Activated CD4-positive, alpha-beta memory T cell treated with anti-CD3 and anti-CD28 coated beads for 36 hours (primary cell): Measurements from ENCODE around the gene EFHC1. TPM values are rescaled to one million over a fixed set of nuclear protein-coding genes. Genes with fewer than 3 reads are reported as not detected.
"Not testable (repeated sequence)": the region's sequence is repeated elsewhere in the genome, so short reads cannot be mapped to it uniquely, and the experiment has no call there.

Experiments used
- CTCF ChIA-PET: fragments of 350-600 bp; sonication (Branson Sonifier 250); formaldehyde crosslinking; loops from one replicate; lab custom pipeline; 2021; ENCODE audit warnings: antibody characterized with exemption, inconsistent platforms; lab: Charles Lee
- POLR2A ChIA-PET: fragments of 350-600 bp; sonication (Branson Sonifier 250); formaldehyde crosslinking; loops from one replicate; lab custom pipeline; 2021; ENCODE audit warnings: antibody characterized with exemption; lab: Charles Lee
- DNase-seq: peaks from one replicate; pipeline ENCODE4 v3.0.0-alpha.2; 2020
- H3K27ac Mint-ChIP-seq: one replicate; pipeline ENCODE4 v1.8.0; 2021; ENCODE audit warnings: mixed read lengths
- H3K27me3 Mint-ChIP-seq: one replicate; pipeline ENCODE4 v1.8.0; 2021; ENCODE audit warnings: mixed read lengths
- H3K36me3 Mint-ChIP-seq: one replicate; pipeline ENCODE4 v1.8.0; 2021; ENCODE audit warnings: mixed read lengths
- H3K4me1 Mint-ChIP-seq: one replicate; pipeline ENCODE4 v1.8.0; 2021; ENCODE audit warnings: low read depth, mixed read lengths
- H3K4me3 Mint-ChIP-seq: one replicate; pipeline ENCODE4 v1.8.0; 2021; ENCODE audit warnings: mild to moderate bottlenecking, mixed read lengths
- H3K9me3 Mint-ChIP-seq: one replicate; pipeline ENCODE4 v1.8.0; 2021; ENCODE audit warnings: mixed read lengths
- intact Hi-C: fragments of 100-400 bp; cut with micrococcal nuclease; formaldehyde crosslinking; loops from one replicate; pipeline ENCODE4 v1.15.1; 2023
- total RNA-seq, 2 experiments: library from RNA; stranded (reverse); gene quantifications; one replicate each; pipeline ENCODE4 v1.2.3, GENCODE V29; 2021

The EFHC1 gene
- total RNA-seq, 2 experiments from 2014 or later: 1.9 to 3.1 TPM

DNA sequence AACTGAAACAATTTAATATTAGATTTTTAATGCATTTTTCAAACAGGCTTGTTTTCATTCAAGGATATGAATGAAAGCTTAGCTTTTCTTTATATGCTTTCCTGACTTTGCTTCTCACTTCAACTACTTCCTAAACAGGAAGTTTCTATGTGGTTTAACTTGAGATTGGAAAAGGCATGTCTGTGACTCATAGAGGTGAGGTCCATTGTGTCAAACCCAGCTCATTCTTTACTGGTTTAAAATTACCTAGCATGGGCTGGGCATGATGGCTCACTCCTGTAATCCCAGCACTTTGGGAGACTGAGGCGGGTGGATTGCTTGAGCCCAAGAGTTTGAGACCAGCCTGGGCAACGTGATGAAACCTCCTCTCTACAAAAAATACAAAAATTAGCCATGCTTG lies 34.4 kb downstream of the EFHC1 start:
- H3K4me3 Mint-ChIP-seq: no peak overlapping the region
- H3K9me3 Mint-ChIP-seq: peaks cover 18% of the 10 kb centered on the region

DNA sequence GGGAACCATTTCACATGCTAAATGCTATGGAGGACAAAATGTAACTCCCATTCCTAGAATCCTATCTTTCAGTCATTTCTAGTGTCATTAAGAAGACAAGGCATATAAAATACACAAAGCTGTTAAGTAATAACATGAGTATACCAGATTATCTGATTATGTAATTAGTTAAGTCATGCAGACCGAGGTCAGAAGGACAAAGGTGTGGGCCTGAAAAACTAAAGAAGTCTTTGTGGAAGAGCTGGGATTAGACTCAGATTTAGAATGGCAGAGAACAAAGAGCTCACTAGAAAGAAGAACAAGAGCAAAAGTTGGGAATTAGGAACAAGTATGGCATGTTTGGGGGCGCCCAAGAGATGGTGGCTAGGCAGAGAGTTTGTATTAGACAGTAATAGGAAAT lies 37.0 kb downstream of the EFHC1 start:
- ChIA-PET POLR2A (no interaction called here), CTCF (no interaction called here)
- Mint-ChIP-seq H3K27me3 (no peaks in the 10 kb centered on the region), H3K4me3 (no peak overlapping the region), H3K9me3 (peaks cover 3% of the 10 kb centered on the region), H3K27ac (no peak overlapping the region), H3K36me3 (peaks cover 2% of the 10 kb centered on the region), H3K4me1 (no peaks in the 10 kb centered on the region)
- DNase-seq: no peak
- intact Hi-C loops: no loop called here

More for the DNA sequence above, 34.4 kb downstream of the EFHC1 start:
- H3K27ac Mint-ChIP-seq: no peak overlapping the region
- H3K4me1 Mint-ChIP-seq: no peaks in the 10 kb centered on the region
- DNase-seq: no peak
- H3K27me3 Mint-ChIP-seq: no peaks in the 10 kb centered on the region
- POLR2A ChIA-PET: no interaction called here
- intact Hi-C loops: no loop called here
- CTCF ChIA-PET: interaction anchor here (1.6 kb wide), 1 partner anchor 198 kb away, joined by 4 read pairs; no protein-coding TSS in a partner anchor
- peaks cover 16% of the 10 kb centered on the region for H3K36me3 Mint-ChIP-seq

DNA sequence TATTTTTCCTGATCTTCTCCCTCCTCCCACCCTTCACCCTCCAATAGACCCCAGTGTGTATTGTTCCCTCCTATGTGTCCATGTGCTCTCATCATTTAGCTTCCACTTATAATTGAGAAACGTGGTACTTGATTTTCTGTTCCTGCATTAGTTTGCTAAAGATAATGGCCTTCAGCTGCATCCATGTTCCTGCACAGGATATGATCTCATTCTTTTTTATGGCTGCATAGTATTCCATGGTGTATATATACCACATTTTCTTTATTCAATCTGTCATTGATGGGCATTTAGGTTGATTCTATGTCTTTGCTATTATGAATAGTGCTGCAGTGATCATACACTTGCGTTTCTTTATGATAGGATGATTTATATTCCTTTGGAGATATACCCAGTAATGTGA lies 41.1 kb downstream of the EFHC1 start:
- intact Hi-C loops, H3K27me3 Mint-ChIP-seq, H3K4me1 Mint-ChIP-seq, H3K36me3 Mint-ChIP-seq, CTCF ChIA-PET, H3K9me3 Mint-ChIP-seq, H3K27ac Mint-ChIP-seq, POLR2A ChIA-PET, DNase-seq, H3K4me3 Mint-ChIP-seq: not testable (repeated sequence)

DNA sequence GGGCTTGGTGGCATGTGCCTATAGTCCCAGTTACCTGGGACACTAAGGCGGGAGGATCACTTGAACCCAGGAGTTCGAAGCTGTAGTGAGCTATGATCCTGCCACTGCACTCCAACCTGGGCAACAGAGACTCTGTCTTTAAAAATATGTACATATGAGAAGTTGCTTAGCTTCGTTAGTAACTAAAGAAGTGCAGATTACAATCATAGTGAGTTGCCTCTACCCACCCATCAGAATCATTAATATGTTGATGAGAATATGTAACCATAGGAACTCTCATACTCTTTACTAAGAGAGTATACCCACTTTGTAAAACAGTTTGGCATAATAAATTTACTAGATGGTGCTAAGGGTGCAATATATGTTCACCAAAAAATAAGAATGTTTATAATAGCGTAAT lies 54.0 kb downstream of the EFHC1 start:
- no peaks in the 10 kb centered on the region for H3K9me3 Mint-ChIP-seq
- H3K4me3 Mint-ChIP-seq: no peak overlapping the region
- POLR2A ChIA-PET: no interaction called here
- intact Hi-C loops: no loop called here
- H3K4me1 Mint-ChIP-seq: no peaks in the 10 kb centered on the region
- H3K27me3 Mint-ChIP-seq: no peaks in the 10 kb centered on the region
- no peaks in the 10 kb centered on the region for H3K36me3 Mint-ChIP-seq
- CTCF ChIA-PET: no interaction called here
- DNase-seq: no peak
- no peak overlapping the region for H3K27ac Mint-ChIP-seq

DNA sequence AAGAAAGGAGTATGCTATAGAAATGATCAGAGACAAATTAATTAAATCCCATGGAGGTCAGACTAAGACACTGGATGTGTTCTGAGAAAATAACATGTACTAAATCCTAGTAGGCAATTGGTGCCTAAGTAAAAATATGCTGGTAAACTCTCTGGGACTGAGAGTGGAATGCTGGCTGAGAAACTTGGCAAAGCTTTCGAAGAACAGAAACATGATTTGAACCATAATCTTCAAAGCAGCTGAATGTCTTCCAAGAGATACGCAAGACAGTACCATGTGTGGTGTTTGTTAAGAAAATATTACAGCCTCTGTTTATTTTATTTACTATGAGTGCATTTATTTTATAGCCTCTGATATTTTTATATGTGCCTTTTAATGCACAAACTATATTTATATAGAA lies 55.2 kb downstream of the EFHC1 start:
- no peaks in the 10 kb centered on the region for H3K9me3 Mint-ChIP-seq
- H3K27me3 Mint-ChIP-seq: no peaks in the 10 kb centered on the region
- no peak for DNase-seq
- no peak overlapping the region for H3K4me3 Mint-ChIP-seq
- no peaks in the 10 kb centered on the region for H3K36me3 Mint-ChIP-seq
- no peaks in the 10 kb centered on the region for H3K4me1 Mint-ChIP-seq
- ChIA-PET POLR2A (no interaction called here), CTCF (no interaction called here)
- H3K27ac Mint-ChIP-seq: no peak overlapping the region
- intact Hi-C loops: no loop called here

DNA sequence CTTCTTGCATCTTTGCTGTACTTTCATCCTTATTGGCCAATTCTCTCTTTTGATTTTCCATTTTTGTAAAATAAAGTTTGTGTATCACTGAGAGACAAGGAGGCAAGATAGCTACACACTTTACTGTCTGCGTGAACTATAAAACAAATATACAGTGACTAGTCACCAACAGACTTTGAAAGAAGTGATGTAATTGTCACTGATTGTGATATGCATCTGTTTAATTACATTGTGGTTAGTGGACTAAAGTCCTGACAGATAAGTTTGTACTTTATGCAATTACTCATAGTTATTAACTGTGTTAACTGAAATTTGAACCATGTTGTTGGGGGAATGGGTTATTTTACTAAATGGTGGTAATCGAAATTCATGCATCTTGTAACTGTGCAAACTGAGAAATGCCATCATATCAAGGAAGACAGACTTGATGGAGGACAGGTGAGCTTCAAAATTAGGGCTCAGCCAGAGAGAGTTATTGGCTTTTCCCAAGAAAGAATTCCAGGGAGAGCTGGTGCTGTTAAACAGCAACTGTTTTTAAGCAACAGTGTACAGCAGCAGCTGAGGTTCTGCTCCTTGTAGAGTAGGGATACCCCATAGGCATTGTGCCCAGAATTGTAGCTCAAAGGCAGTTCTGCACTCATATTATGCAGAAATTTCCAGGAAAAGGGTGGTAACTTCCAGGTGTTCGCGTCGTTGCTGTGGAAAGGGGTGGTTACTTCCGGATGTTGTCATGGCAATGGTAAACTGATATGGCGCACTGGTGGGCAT lies 62.9 kb downstream of the EFHC1 start:
- Mint-ChIP-seq H3K27me3 (no peaks in the 10 kb centered on the region), H3K27ac (no peak overlapping the region), H3K36me3 (no peaks in the 10 kb centered on the region), H3K9me3 (no peaks in the 10 kb centered on the region), H3K4me3 (no peak overlapping the region), H3K4me1 (no peaks in the 10 kb centered on the region)
- ChIA-PET CTCF (no interaction called here), POLR2A (no interaction called here)
- intact Hi-C loops: no loop called here
- no peak for DNase-seq

DNA sequence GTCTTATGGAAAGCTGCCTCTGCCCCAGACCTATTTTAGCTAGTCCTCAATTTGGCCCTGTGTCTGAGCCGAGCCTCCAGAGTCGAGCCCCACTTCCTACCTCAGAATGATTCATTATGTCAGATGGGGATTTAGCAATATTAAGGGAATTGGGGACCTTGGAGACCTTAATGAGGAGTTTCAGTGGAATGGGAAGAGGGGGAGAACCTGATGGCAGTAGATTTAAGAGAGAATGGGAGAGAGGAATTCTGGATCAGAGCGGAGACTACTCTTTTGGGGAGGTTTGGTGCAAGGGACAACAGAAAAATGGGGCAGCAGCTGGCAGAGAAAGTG lies 63.5 kb downstream of the EFHC1 start:
- ChIA-PET CTCF (no interaction called here), POLR2A (no interaction called here)
- Mint-ChIP-seq H3K27me3 (no peaks in the 10 kb centered on the region), H3K4me3 (no peak overlapping the region), H3K4me1 (no peaks in the 10 kb centered on the region), H3K9me3 (no peaks in the 10 kb centered on the region), H3K27ac (no peak overlapping the region), H3K36me3 (no peaks in the 10 kb centered on the region)
- intact Hi-C loops: no loop called here
- no peak for DNase-seq

DNA sequence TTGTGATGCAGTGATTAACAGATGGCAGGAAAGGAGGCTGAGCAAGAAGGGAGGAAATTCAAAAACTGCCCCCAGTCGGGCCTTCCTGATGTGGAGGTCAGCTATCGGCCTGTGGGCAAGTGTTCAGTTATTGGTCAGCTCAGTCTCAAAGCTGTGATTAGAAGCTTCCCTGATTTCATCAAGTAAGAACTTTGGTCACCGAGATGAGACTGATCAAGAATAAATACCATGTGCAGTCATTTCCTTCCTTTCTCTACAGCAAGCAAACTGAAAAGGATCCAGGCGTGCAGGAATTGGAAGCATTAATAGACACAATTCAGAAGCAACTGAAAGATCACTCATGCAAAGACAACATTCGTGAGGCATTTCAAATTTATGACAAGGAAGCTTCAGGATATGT lies 69.7 kb downstream of the EFHC1 start:
- DNase-seq: no peak
- peaks cover 5% of the 10 kb centered on the region for H3K9me3 Mint-ChIP-seq
- ChIA-PET CTCF (no interaction called here), POLR2A (no interaction called here)
- no peak overlapping the region for H3K27ac Mint-ChIP-seq
- intact Hi-C loops: no loop called here
- H3K4me3 Mint-ChIP-seq: no peak overlapping the region
- no peaks in the 10 kb centered on the region for H3K4me1 Mint-ChIP-seq
- H3K36me3 Mint-ChIP-seq: no peaks in the 10 kb centered on the region
- no peaks in the 10 kb centered on the region for H3K27me3 Mint-ChIP-seq

DNA sequence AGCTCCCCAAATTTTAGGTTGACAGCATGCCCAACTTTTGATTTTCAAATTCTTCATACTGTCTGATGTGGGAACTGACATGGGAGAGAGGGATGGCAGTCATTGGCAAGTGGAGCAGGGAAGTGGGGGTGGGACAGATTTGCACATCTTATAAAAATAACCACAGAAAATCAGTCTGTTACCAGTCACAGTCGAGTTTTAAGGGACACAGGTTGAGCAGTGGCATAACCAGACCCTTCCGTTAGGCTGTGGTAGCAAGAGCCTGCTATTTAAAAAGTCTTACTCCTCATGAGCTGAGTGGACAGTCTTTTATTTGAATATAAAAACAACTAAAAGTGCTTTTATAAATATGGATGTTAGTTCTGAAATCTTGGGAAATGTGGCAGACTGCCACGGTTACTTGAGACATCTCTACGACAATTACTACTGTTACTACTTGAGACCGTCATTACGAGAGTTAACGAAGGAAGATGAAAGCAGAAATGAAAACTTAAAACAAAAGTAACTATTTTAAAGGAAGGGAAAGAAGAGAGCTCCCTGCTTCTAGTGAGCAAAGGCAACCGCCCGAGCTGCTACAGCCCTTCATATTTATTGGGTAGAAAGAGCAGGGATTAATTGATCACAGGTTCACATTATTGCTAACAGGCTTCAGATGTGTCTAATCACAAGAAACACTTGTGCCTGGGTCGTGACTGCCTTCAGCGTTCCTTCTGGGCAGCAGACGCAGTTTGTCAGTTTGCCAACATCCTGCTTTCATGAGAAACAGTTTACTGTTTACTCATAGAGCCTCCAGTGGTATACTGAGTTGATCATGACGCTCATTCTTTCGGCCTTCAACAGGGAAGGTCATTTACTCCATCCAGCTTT lies 71.3 kb downstream of the EFHC1 start:
- H3K27me3 Mint-ChIP-seq: no peaks in the 10 kb centered on the region

DNA sequence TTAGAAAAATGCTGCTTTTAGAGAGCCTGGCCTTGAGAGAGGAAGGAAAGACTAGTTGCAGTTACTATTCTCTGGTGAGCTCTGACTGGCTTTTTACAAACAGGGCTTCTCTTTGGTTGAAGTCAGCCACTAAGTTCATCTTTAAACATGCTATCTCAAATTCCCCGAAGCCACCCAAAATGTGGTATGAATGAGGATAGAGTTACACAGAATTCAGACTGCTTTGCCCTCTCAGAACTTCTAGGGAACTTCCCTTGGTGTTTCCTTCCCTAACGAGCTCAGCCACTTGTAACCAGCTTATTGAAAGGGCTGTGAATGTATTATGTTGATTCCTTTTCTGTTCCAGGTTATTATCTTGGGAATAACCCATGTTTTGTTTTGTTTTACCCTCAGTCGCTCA lies 73.5 kb downstream of the EFHC1 start:
- Mint-ChIP-seq H3K27ac (no peak overlapping the region), H3K4me3 (no peak overlapping the region), H3K9me3 (peaks cover 10% of the 10 kb centered on the region), H3K36me3 (peaks cover 3% of the 10 kb centered on the region), H3K4me1 (no peaks in the 10 kb centered on the region), H3K27me3 (no peaks in the 10 kb centered on the region)
- ChIA-PET CTCF (no interaction called here), POLR2A (no interaction called here)
- intact Hi-C loops: no loop called here
- no peak for DNase-seq

More for the DNA sequence above, 71.3 kb downstream of the EFHC1 start:
- peaks cover 10% of the 10 kb centered on the region for H3K9me3 Mint-ChIP-seq
- intact Hi-C loops: no loop called here
- no peaks in the 10 kb centered on the region for H3K4me1 Mint-ChIP-seq
- no peak for DNase-seq
- H3K27ac Mint-ChIP-seq: no peak overlapping the region
- POLR2A ChIA-PET: no interaction called here
- CTCF ChIA-PET: no interaction called here
- no peak overlapping the region for H3K4me3 Mint-ChIP-seq
- peaks cover 3% of the 10 kb centered on the region for H3K36me3 Mint-ChIP-seq

DNA sequence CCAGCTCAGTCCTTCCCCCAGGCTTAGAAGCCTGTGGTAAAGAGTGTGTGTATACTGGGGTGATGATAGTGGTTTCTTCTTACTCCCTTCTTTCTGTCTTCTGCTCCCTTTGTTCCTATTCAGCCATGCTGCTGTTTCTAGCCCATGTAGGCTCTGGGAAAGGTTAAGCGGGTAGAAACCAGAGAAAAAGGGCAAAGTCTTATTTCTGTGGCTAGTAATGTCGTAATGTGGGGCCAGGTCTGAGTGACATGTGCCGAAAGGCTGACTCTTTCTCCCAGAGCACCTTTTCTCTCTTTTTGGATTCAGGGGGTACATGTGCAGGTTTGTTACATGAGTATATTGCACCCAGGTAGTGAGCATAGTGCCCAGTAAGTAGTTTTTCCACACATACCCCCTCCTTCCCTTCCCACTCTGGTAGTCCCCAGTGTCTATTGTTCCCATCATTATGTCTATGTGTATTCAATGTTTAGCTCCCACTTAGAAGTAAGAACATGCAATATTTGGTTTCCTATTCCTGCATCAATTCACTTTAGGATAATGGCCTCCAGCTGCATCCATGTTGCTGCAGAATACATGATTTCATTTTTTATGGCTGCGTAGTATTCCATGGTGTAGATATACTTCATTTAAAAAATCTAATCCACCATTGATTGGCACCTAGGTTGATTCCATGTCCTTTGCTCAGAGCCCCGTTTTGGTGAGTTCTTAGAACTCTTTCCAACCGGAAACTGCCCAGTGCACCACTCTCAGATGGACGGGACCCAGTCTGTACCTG lies 74.3 kb downstream of the EFHC1 start:
- Mint-ChIP-seq H3K4me3 (no peak overlapping the region), H3K36me3 (peaks cover 3% of the 10 kb centered on the region), H3K27ac (no peak overlapping the region), H3K4me1 (no peaks in the 10 kb centered on the region), H3K9me3 (peaks cover 10% of the 10 kb centered on the region), H3K27me3 (no peaks in the 10 kb centered on the region)
- intact Hi-C loops: no loop called here
- no peak for DNase-seq
- ChIA-PET CTCF (interaction anchor here (0.6 kb wide), 1 partner anchor 231 kb away, joined by 3 read pairs; no protein-coding TSS in a partner anchor), POLR2A (no interaction called here)

DNA sequence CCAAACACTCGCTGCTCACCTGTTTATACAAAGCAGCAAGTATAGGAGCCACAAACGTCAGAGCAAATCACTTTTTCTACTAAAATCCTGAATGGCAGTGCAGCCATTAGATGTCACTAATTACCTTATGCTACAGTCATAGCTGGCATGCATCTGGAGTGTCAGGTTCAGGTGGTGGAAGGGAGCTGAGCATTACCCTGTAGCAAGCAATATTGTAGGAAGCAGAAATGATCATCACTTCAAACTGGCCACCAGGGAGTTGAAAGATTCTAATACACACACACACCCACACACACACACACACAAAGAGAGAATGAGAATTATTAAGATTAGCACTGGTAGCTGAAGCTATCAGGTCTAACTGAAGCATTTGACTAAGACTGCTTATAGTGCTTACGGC lies 75.8 kb downstream of the EFHC1 start:
- no peak for DNase-seq

More for the DNA sequence above, 75.8 kb downstream of the EFHC1 start:
- no peaks in the 10 kb centered on the region for H3K4me1 Mint-ChIP-seq
- POLR2A ChIA-PET: no interaction called here
- H3K4me3 Mint-ChIP-seq: no peak overlapping the region
- intact Hi-C loops: no loop called here
- no peak overlapping the region for H3K27ac Mint-ChIP-seq
- CTCF ChIA-PET: no interaction called here
- peaks cover 3% of the 10 kb centered on the region for H3K36me3 Mint-ChIP-seq
- H3K9me3 Mint-ChIP-seq: peaks cover 10% of the 10 kb centered on the region
- H3K27me3 Mint-ChIP-seq: no peaks in the 10 kb centered on the region
